PC-3 (cell line): ENCODE results near the gene NPEPPS. TPM values are rescaled to one million over a fixed set of nuclear protein-coding genes. Genes with fewer than 3 reads are reported as not detected.
A peak's percentile ranks its signal among the peaks of the same experiment; 100 is the strongest.
"Not testable (repeated sequence)": the region's sequence is repeated elsewhere in the genome, so short reads cannot be mapped to it uniquely, and the experiment has no call there.

ENCODE experiments used
- ATAC-seq: fragments of 200-7000 bp; cut with Tn5 transposase; 2 replicates; pipeline ENCODE4 v1.9.1; 2020; ENCODE audit warnings: mild to moderate bottlenecking, moderate library complexity
- BruUV-seq: library from RNA; stranded (reverse); fragments of 400-500 nt; replicated peaks from 2 replicates; lab custom pipeline; 2021; lab: Mats Ljungman, UMichigan
- CTCF ChIA-PET: fragments of 300-600 bp; sonication (Branson Sonifier 250); formaldehyde crosslinking; loops from one replicate; lab custom pipeline; 2022; ENCODE audit warnings: antibody characterized with exemption; lab: Charles Lee
- POLR2A ChIA-PET: fragments of 300-600 bp; sonication (Branson Sonifier 250); formaldehyde crosslinking; loops from one replicate; lab custom pipeline; 2022; ENCODE audit warnings: antibody characterized with exemption; ENCODE audit not compliant: unreplicated experiment; lab: Charles Lee
- DNase-seq: peaks from one replicate; pipeline ENCODE4 v3.0.0-alpha.2; 2015
- H2AFZ ChIP-seq: fragments of 300-600 bp; sonication (generic); 2 replicates; pipeline ENCODE4 v1.6.0; 2016; ENCODE audit warnings: antibody characterized with exemption, low read length
- H3F3A ChIP-seq: fragments of 300-600 bp; sonication (generic); one replicate; pipeline ENCODE4 v1.6.0; 2017; ENCODE audit warnings: antibody characterized with exemption, low read length, control low read depth, mild to moderate bottlenecking; ENCODE audit not compliant: unreplicated experiment
- H3K27ac ChIP-seq: fragments of 300-600 bp; sonication (generic); 2 replicates; pipeline ENCODE4 v1.5.1; 2016; ENCODE audit warnings: mild to moderate bottlenecking, low read length
- H3K27me3 ChIP-seq: fragments of 300-600 bp; sonication (generic); 2 replicates; pipeline ENCODE4 v1.6.1; 2016; ENCODE audit warnings: low read length, mixed read lengths
- H3K36me3 ChIP-seq: fragments of 300-600 bp; sonication (generic); 2 replicates; pipeline ENCODE4 v1.6.1; 2016; ENCODE audit warnings: low read depth, mixed run types, low read length, mixed read lengths
- H3K4me1 ChIP-seq: fragments of 300-600 bp; sonication (generic); 2 replicates; pipeline ENCODE4 v1.5.1; 2016; ENCODE audit warnings: low read length; ENCODE audit not compliant: insufficient read depth
- H3K4me2 ChIP-seq: fragments of 300-600 bp; sonication (generic); 2 replicates; pipeline ENCODE4 v1.6.0; 2016; ENCODE audit warnings: low read length
- H3K4me3 ChIP-seq: fragments of 300-600 bp; sonication (generic); 2 replicates; pipeline ENCODE4 v1.5.1; 2016; ENCODE audit warnings: mild to moderate bottlenecking, low read length, mixed read lengths
- H3K79me2 ChIP-seq: fragments of 300-600 bp; sonication (generic); 2 replicates; pipeline ENCODE4 v1.6.1; 2017; ENCODE audit warnings: low read length, mixed read lengths
- H3K9ac ChIP-seq: fragments of 300-600 bp; sonication (generic); 2 replicates; pipeline ENCODE4 v1.6.0; 2016; ENCODE audit warnings: mild to moderate bottlenecking, low read length
- H3K9me2 ChIP-seq: fragments of 300-600 bp; sonication (generic); replicated peaks from 2 replicates; pipeline ENCODE4 v1.6.1; 2016; ENCODE audit warnings: mixed run types, low read length, mixed read lengths
- H3K9me3 ChIP-seq: fragments of 300-600 bp; sonication (generic); 2 replicates; pipeline ENCODE4 v1.6.1; 2016; ENCODE audit warnings: low read length, mixed read lengths
- H4K20me1 ChIP-seq: fragments of 300-600 bp; sonication (generic); 2 replicates; pipeline ENCODE4 v1.6.1; 2016; ENCODE audit warnings: low read length, mixed read lengths
- intact Hi-C: fragments of 100-400 bp; cut with micrococcal nuclease; formaldehyde crosslinking; loops from 2 replicates; pipeline ENCODE4 v1.9.0; 2023
- total RNA-seq: library from RNA; depleted of rRNA; stranded (reverse); fragments of >200 nt; gene quantifications from 2 replicates; pipeline ENCODE4 v1.2.3, GENCODE V29; 2014

NPEPPS gene
- total RNA-seq, 1 experiment from 2014 or later, result 112 TPM

GRCh38 chr17:47562406-47562705 lies 31.4 kb downstream of the NPEPPS start:
- H3K9ac ChIP-seq, H4K20me1 ChIP-seq, H2AFZ ChIP-seq, CTCF ChIA-PET, POLR2A ChIA-PET, BruUV-seq, H3F3A ChIP-seq, ATAC-seq, DNase-seq, H3K4me2 ChIP-seq, H3K9me2 ChIP-seq, H3K27ac ChIP-seq, intact Hi-C loops, H3K9me3 ChIP-seq, H3K27me3 ChIP-seq, H3K4me3 ChIP-seq, H3K36me3 ChIP-seq: not testable (repeated sequence)
- Histone ChIP-seq H3K4me1 (peaks cover 16% of the 10 kb centered on the region), H3K79me2 (peaks cover 75% of the 10 kb centered on the region)

GRCh38 chr17:47567261-47567660 lies 36.4 kb downstream of the NPEPPS start:
- intact Hi-C loops, BruUV-seq, H2AFZ ChIP-seq, H3K9me3 ChIP-seq, CTCF ChIA-PET, H4K20me1 ChIP-seq, H3K27me3 ChIP-seq, H3K9ac ChIP-seq, H3K9me2 ChIP-seq, H3K4me3 ChIP-seq, H3F3A ChIP-seq, POLR2A ChIA-PET: not testable (repeated sequence)
- peaks cover 20% of the 10 kb centered on the region for H3K4me1 ChIP-seq
- peak overlapping the region; percentile 42 for H3K27ac ChIP-seq
- H3K79me2 ChIP-seq, result peaks cover 70% of the 10 kb centered on the region
- peak overlapping the region; percentile 52; the same call in 1 of the 2 replicates for H3K4me2 ChIP-seq
- ATAC-seq (peak; percentile 86), DNase-seq (peak; percentile 87)
- H3K36me3 ChIP-seq, result peaks cover 22% of the 10 kb centered on the region

- H3K27me3 ChIP-seq, H3K4me1 ChIP-seq, BruUV-seq, H3K9me3 ChIP-seq, H3K9me2 ChIP-seq, intact Hi-C loops, ATAC-seq, H4K20me1 ChIP-seq, H2AFZ ChIP-seq, DNase-seq, H3K4me3 ChIP-seq, H3F3A ChIP-seq, H3K9ac ChIP-seq, H3K4me2 ChIP-seq, CTCF ChIA-PET, POLR2A ChIA-PET, H3K27ac ChIP-seq: not testable (repeated sequence)
- Histone ChIP-seq H3K36me3 (peaks cover 19% of the 10 kb centered on the region), H3K79me2 (peaks cover 47% of the 10 kb centered on the region)
Observed at GRCh38 chr17:47572561-47572960, 41.7 kb downstream of the NPEPPS start.

- H3K27ac ChIP-seq, POLR2A ChIA-PET, H4K20me1 ChIP-seq, H3K4me2 ChIP-seq, H3K79me2 ChIP-seq, H2AFZ ChIP-seq, intact Hi-C loops, H3K4me3 ChIP-seq, CTCF ChIA-PET, H3K4me1 ChIP-seq, H3F3A ChIP-seq, BruUV-seq, H3K27me3 ChIP-seq, H3K9ac ChIP-seq, H3K9me3 ChIP-seq, H3K9me2 ChIP-seq: not testable (repeated sequence)
- H3K36me3 ChIP-seq, result peaks cover 14% of the 10 kb centered on the region
- peak; percentile 77 for ATAC-seq
- peak; percentile 74 for DNase-seq
Observed at GRCh38 chr17:47582416-47582815, 51.5 kb downstream of the NPEPPS start.

GRCh38 chr17:47586378-47587055 lies 55.6 kb downstream of the NPEPPS start:
- CTCF ChIA-PET, ATAC-seq, H3F3A ChIP-seq, H3K4me3 ChIP-seq, H3K4me1 ChIP-seq, H2AFZ ChIP-seq, H3K9me3 ChIP-seq, POLR2A ChIA-PET, H3K4me2 ChIP-seq, H3K27me3 ChIP-seq, DNase-seq, H3K79me2 ChIP-seq, H4K20me1 ChIP-seq, H3K9me2 ChIP-seq, H3K27ac ChIP-seq, intact Hi-C loops, H3K9ac ChIP-seq: not testable (repeated sequence)
- TSS peak; percentile 9 for BruUV-seq
- H3K36me3 ChIP-seq, result peaks cover 26% of the 10 kb centered on the region

GRCh38 chr17:47593522-47593921 lies 62.6 kb downstream of the NPEPPS start:
- H2AFZ ChIP-seq, CTCF ChIA-PET, H3F3A ChIP-seq, H3K79me2 ChIP-seq, H3K4me3 ChIP-seq, intact Hi-C loops, H3K9me2 ChIP-seq, BruUV-seq, H3K4me2 ChIP-seq, H3K4me1 ChIP-seq, H4K20me1 ChIP-seq, H3K9ac ChIP-seq, H3K27ac ChIP-seq, H3K27me3 ChIP-seq, H3K9me3 ChIP-seq: not testable (repeated sequence)
- POLR2A ChIA-PET, result interaction anchor here (0.6 kb wide), 1 partner anchor 62 kb away, joined by 3 read pairs; no protein-coding TSS in a partner anchor
- H3K36me3 ChIP-seq, result peaks cover 56% of the 10 kb centered on the region
- peak; percentile 19 for DNase-seq
- ATAC-seq, result peak; percentile 65
